Activated naive CD8-positive, alpha-beta T cell (primary cell): Measurements from ENCODE around the gene PHF10.

Experiments used
- H3K27ac Mint-ChIP-seq: one replicate; pipeline ENCODE4 v1.8.0; 2021; ENCODE audit warnings: mixed read lengths
- H3K27me3 Mint-ChIP-seq: one replicate; pipeline ENCODE4 v1.8.0; 2021; ENCODE audit warnings: mixed read lengths
- H3K36me3 Mint-ChIP-seq: one replicate; pipeline ENCODE4 v1.8.0; 2021; ENCODE audit warnings: mixed read lengths
- H3K4me1 Mint-ChIP-seq: one replicate; pipeline ENCODE4 v1.8.0; 2021; ENCODE audit warnings: low read depth, mixed read lengths
- H3K4me3 Mint-ChIP-seq: one replicate; pipeline ENCODE4 v1.8.0; 2021; ENCODE audit warnings: mild to moderate bottlenecking, mixed read lengths
- H3K9me3 Mint-ChIP-seq: one replicate; pipeline ENCODE4 v1.8.0; 2021; ENCODE audit warnings: low read depth, mixed read lengths

Gene PHF10

DNA sequence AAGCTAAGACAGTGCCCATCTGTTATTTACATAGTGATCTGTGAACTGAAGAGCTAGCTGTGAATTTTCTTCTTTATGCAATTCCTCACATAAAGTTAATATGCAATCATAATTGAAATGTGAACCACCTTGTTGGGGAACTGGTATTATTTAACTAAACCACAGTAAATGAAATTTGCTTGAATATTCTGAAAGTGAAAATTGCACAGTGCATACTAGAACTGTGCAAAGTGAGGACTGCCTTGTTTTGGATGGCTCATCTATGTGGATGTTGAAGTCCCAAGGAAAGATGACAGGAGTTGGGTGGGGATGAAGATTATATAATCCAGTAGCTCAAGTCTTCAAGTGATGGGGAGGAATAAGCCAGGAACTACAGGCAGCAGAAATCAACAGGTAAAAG, 5.7 kb upstream of the PHF10 start:
- no peak overlapping the region for H3K4me3 Mint-ChIP-seq
- H3K27me3 Mint-ChIP-seq = no peaks in the 10 kb centered on the region

DNA sequence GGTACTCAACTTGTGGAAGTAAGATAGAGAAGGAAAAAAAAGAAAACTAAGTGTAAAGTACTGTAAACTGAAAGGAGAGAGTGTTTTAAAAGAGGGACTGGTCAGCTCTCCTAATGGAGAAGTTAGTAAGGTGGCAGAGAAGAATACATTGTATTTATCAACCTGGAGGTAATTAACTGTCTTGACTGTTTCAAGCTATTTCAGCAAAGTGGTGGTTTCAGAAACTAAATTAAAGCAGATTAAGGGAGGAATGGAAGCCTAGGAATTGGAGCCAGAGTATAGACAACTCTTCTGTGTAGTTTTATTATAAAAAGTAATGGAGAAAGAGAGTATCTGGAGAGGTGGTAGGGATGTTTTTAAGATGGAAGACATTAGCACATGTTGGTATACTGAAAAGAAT, 2.7 kb upstream of the PHF10 start:
- H3K4me3 Mint-ChIP-seq = no peak overlapping the region
- H3K9me3 Mint-ChIP-seq = no peaks in the 10 kb centered on the region
- no peaks in the 10 kb centered on the region for H3K27me3 Mint-ChIP-seq
- peaks cover 22% of the 10 kb centered on the region for H3K4me1 Mint-ChIP-seq
- no peaks in the 10 kb centered on the region for H3K36me3 Mint-ChIP-seq
- H3K27ac Mint-ChIP-seq = peak overlapping the region; percentile 2

More for the DNA sequence above, 5.7 kb upstream of the PHF10 start:
- Mint-ChIP-seq H3K9me3 (no peaks in the 10 kb centered on the region), H3K4me1 (peaks cover 10% of the 10 kb centered on the region), H3K27ac (no peak overlapping the region), H3K36me3 (no peaks in the 10 kb centered on the region)

DNA sequence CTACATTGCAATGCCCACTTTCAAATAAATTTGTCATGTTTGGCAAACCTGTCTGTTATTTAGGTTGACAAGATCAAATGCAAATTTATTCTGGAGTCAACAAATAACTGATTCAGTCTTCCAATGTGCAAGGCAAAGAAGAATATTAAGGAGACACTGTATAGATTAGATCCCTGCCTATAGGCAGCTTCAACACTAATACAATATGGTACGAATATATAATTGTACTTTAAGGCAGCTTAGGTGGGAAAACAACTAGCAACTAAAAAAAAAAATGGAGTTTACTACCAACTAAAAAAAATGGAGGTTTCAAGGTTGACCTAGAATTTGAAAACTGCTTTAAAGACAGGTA, 1.7 kb upstream of the PHF10 start:
- H3K27ac Mint-ChIP-seq = peak overlapping the region; percentile 94

DNA sequence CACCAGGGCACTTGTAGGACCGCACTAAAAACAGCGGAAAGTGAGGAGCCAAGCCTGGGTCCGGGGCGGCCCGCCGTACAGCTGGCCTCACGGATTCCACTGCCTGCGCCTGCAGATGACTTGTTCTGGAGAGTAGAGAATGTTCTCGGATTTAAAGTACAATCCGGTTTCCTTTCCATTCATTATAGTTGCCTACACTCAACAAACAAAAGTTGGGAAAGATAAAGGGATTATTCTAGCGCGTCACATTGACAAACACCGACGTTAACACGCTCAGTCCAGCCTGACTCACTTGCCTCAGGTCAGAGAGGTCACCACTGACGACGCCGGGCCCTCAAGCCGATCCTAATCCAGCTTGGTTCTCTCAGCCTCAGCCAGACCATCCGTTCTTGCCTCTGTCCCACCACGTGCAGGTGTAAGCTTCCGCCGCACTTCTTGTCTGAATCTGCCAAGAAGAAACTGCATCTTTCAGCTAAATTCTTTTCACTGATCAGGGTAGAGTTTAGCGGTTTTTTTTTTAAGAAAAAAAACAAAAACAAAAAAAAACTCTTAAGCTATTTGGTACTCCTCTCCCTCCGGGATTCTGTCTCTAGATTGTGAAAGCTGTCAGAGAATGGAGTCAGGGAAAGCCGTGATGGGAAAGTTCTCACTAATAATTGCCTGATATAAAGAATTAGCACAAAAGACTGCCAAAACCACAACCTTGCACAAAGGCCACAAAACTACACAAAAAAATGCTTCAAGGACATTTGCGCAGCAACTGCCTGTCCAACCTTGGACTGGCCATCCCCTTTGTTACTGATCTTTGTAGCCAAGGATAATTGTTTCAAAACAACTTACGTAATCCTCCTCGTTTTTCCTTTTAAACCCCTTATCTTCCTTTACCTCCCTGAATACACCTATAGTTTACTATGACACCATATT, 1.1 kb upstream of the PHF10 start:
- Mint-ChIP-seq H3K27ac (peak overlapping the region; percentile 94), H3K4me3 (peak overlapping the region; percentile 89), H3K36me3 (peaks cover 1% of the 10 kb centered on the region), H3K4me1 (peaks cover 35% of the 10 kb centered on the region), H3K9me3 (no peaks in the 10 kb centered on the region), H3K27me3 (no peaks in the 10 kb centered on the region)

More for the DNA sequence above, 1.7 kb upstream of the PHF10 start:
- no peaks in the 10 kb centered on the region for H3K9me3 Mint-ChIP-seq
- peaks cover 29% of the 10 kb centered on the region for H3K4me1 Mint-ChIP-seq
- no peaks in the 10 kb centered on the region for H3K36me3 Mint-ChIP-seq
- H3K27me3 Mint-ChIP-seq = no peaks in the 10 kb centered on the region
- H3K4me3 Mint-ChIP-seq = peak overlapping the region; percentile 89

DNA sequence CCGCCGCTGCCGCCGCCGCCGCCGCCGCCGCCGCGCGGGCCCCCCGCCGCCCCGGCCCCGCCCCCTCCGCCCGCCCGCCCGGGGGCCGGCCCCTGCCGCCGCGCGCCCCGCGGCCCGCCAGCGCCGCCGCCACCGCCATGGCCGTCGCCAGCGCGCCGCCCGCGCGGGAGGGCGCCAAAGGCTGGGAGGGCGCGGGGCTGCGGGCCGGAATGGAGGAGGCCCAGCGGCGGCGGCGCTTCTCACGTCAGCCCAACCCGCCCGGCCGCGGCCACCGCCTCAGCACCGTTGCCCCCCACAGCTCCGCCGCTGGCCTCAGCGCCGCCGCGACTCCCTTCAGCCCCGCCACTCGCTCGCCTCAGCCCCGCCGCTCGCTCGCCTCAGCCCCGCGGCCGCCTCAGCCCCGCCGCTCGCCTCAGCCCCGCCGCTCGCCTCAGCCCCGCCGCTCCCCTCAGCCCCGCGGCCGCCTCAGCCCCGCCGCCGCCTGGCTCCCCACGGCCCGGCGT, 258 bp downstream of the PHF10 start:
- Mint-ChIP-seq H3K27me3 (no peaks in the 10 kb centered on the region), H3K9me3 (no peaks in the 10 kb centered on the region), H3K36me3 (peaks cover 2% of the 10 kb centered on the region), H3K4me3 (no peak overlapping the region), H3K27ac (no peak overlapping the region), H3K4me1 (peaks cover 47% of the 10 kb centered on the region)

DNA sequence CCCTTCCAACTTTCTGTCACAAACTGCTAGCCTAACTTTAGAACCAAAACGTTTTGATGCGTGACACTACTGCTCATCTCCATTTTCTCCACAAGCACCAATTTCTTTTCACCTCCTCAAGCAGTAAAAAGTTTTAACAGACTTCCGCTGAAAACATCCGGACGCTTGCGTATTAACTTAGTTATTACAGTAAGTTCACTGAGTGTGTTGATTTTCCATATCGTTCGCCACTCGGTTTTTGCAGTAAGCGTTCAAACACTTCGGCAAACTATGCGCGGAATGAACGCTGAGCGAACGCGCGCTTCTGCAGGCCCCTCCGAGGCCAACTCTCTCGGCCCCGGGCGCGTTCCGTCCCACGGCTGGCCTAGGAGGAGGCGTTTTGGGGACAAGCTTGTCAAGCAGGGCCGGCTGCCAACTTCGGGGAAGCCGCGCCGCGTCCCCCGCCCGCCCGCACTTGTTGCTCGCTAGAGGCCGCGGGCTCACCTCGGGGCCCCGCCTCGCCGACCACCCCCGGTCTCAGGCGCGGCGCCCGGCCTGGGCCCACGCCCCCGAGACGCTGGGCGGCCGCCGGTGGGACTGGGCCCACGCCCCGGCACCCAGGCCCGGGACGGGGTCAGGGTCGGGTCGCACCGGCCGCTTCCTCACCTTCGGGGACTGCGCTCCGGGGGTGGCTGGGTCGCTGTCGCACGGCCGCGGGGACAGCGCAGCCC, 945 bp downstream of the PHF10 start:
- Mint-ChIP-seq H3K9me3 (no peaks in the 10 kb centered on the region), H3K27me3 (no peaks in the 10 kb centered on the region), H3K4me1 (peaks cover 50% of the 10 kb centered on the region), H3K4me3 (peak overlapping the region; percentile 96), H3K27ac (peak overlapping the region; percentile 95), H3K36me3 (peaks cover 2% of the 10 kb centered on the region)

- Mint-ChIP-seq H3K27ac (peak overlapping the region; percentile 95), H3K4me1 (peaks cover 51% of the 10 kb centered on the region), H3K4me3 (peak overlapping the region; percentile 96), H3K9me3 (no peaks in the 10 kb centered on the region), H3K27me3 (no peaks in the 10 kb centered on the region), H3K36me3 (peaks cover 2% of the 10 kb centered on the region)
Measured at GRCh38 chr6:169722362-169723199, 1.7 kb downstream of the PHF10 start.

DNA sequence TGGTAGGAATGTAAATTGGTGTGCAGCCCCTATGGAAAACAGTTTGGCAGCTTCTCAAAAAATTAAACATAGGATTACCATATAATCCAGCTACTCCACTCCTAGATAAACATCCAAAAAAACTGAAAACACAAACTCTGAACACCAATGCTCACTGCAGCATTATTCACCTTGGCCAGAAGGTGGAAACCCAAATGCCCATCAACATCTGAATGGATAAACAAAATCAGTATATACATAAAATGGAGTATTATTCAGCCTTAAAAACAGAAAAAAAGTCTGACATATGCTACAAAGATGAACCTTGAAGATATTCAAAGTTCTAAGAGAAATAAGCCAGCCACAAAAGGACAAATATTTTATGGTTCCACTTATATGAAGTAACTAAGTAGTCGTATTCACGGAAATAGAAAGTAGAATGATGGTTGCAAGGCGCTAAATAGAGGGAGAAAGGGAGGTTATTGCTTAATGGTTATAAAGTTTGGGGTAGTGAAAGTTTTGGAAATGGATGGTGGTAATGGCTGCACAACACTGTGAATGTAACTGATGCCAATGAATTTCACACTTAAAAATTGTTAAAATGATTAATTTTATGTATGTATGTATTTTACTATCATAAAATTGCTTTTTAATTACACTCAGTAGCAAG, 4.0 kb downstream of the PHF10 start:
- no peaks in the 10 kb centered on the region for H3K9me3 Mint-ChIP-seq
- H3K36me3 Mint-ChIP-seq = peaks cover 2% of the 10 kb centered on the region
- H3K4me1 Mint-ChIP-seq = peaks cover 49% of the 10 kb centered on the region
- peak overlapping the region; percentile 59 for H3K27ac Mint-ChIP-seq
- H3K27me3 Mint-ChIP-seq = no peaks in the 10 kb centered on the region
- H3K4me3 Mint-ChIP-seq = no peak overlapping the region

- no peaks in the 10 kb centered on the region for H3K27me3 Mint-ChIP-seq
- peak overlapping the region; percentile 69 for H3K27ac Mint-ChIP-seq
- H3K36me3 Mint-ChIP-seq = peaks cover 8% of the 10 kb centered on the region
- H3K4me1 Mint-ChIP-seq = peaks cover 47% of the 10 kb centered on the region
- H3K9me3 Mint-ChIP-seq = no peaks in the 10 kb centered on the region
- no peak overlapping the region for H3K4me3 Mint-ChIP-seq
Measured at GRCh38 chr6:169719117-169719516, 5.2 kb downstream of the PHF10 start.

DNA sequence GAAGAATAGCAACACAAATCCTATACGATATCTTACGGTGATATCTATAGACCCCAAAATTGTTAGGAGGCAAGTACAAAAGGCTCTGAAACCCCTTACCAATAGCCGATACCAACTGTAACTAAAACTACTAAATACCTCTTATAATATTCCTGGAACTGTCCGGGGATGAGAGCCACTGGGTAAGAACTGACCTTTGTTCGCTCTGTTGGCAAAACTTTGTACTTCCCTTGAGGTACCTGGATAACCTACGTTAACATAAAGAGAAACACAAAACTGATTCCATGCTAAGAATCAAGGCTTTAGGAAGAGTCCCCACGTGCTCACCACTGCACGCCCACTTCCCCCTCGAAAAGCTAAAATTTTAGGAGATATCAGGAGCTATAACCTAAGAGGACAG, 9.7 kb downstream of the PHF10 start:
- no peaks in the 10 kb centered on the region for H3K27me3 Mint-ChIP-seq
- H3K27ac Mint-ChIP-seq = peak overlapping the region; percentile 51
- no peaks in the 10 kb centered on the region for H3K9me3 Mint-ChIP-seq
- peaks cover 21% of the 10 kb centered on the region for H3K4me1 Mint-ChIP-seq
- H3K4me3 Mint-ChIP-seq = no peak overlapping the region
- H3K36me3 Mint-ChIP-seq = peaks cover 7% of the 10 kb centered on the region

- Mint-ChIP-seq H3K36me3 (peaks cover 7% of the 10 kb centered on the region), H3K27me3 (no peaks in the 10 kb centered on the region), H3K27ac (peak overlapping the region; percentile 51), H3K4me3 (no peak overlapping the region), H3K9me3 (no peaks in the 10 kb centered on the region), H3K4me1 (peaks cover 21% of the 10 kb centered on the region)
Measured at GRCh38 chr6:169714178-169714577, 10.1 kb downstream of the PHF10 start.

DNA sequence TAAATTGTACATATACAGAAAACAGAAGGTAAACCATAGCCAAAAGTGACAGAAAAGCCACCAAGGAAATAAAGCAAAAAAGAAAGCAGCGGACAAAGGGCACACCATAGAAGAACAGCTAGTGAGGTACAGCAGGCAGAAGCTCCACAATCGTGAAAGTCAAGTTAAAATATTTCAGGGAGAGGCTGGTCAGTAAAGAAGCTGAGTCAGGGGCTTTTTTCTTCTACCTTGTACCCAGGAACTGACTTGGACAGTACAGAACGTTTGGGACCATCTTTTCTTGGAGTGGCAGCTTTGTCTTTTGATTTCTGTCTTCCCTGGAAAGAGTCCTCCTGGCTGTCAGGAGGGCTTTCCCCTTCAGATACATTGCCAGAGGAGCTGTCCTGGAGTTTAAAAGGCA, 14.3 kb downstream of the PHF10 start:
- no peak overlapping the region for H3K4me3 Mint-ChIP-seq
- no peak overlapping the region for H3K27ac Mint-ChIP-seq
- no peaks in the 10 kb centered on the region for H3K27me3 Mint-ChIP-seq
- H3K4me1 Mint-ChIP-seq = peaks cover 32% of the 10 kb centered on the region
- H3K9me3 Mint-ChIP-seq = no peaks in the 10 kb centered on the region
- H3K36me3 Mint-ChIP-seq = peaks cover 10% of the 10 kb centered on the region

GRCh38 chr6:169709293-169709692, 15.0 kb downstream of the PHF10 start:
- Mint-ChIP-seq H3K27me3 (no peaks in the 10 kb centered on the region), H3K4me3 (no peak overlapping the region), H3K27ac (peak overlapping the region; percentile 34), H3K4me1 (peaks cover 36% of the 10 kb centered on the region), H3K36me3 (peaks cover 9% of the 10 kb centered on the region), H3K9me3 (no peaks in the 10 kb centered on the region)

DNA sequence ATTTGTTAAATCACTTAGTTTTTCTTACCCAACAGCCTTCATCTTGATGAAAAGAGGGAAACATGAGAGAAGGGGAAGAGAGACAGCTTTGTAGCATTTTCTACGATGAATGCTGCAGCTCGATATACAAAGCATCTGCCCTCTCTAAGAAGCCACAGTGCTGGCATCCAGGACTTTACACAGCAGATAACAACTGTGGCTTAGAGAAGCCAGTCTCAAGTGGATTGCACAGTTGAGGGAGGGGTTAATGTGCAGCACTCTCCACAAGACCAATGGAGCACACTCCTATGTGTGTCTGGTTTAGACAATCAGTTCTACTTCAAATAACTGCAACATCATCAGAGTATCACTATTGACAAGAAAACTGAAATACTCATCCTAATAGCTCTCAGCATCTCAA, 16.5 kb downstream of the PHF10 start:
- Mint-ChIP-seq H3K27ac (peak overlapping the region; percentile 75), H3K9me3 (no peaks in the 10 kb centered on the region), H3K4me3 (no peak overlapping the region), H3K36me3 (peaks cover 6% of the 10 kb centered on the region), H3K4me1 (peaks cover 48% of the 10 kb centered on the region), H3K27me3 (no peaks in the 10 kb centered on the region)
